ENCODE results near the gene ATF6.

- TF ChIP-seq EZH2phosphoT487 (IDR thresholded peaks at IDR 0.05; ENCODE audit: borderline replicate concordance, low read length) (no peak), CTCF (IDR thresholded peaks at IDR 0.05; ENCODE audit: low read depth, low read length, poor library complexity, severe bottlenecking) (no peak)
Measured at GRCh38 chr1:161721738-161722343, 44.3 kb upstream of the ATF6 start.

Measured in DOHH2 (cell line).